ENCODE measurements around the gene MAPRE2.

DNA sequence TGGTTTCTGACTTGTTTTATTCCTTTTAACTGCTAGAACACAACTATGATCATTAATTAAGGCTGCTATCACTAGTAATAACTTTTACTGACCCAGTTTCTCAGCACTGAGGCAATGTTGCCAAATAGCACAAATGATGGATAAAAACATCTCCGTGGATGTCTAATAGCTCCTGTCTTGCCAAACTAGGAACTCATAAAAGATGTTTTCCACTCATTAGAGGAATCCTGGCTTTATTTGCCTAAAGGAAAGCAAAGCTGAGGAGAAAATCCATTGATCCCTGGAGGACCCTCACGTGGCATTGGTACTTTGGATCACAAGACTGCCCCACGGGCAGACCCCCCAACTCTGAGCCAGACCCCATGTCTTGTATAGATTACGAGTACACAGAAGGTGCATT lies 103.5 kb downstream of the MAPRE2 start:
- TF ChIP-seq, protein P1, sequence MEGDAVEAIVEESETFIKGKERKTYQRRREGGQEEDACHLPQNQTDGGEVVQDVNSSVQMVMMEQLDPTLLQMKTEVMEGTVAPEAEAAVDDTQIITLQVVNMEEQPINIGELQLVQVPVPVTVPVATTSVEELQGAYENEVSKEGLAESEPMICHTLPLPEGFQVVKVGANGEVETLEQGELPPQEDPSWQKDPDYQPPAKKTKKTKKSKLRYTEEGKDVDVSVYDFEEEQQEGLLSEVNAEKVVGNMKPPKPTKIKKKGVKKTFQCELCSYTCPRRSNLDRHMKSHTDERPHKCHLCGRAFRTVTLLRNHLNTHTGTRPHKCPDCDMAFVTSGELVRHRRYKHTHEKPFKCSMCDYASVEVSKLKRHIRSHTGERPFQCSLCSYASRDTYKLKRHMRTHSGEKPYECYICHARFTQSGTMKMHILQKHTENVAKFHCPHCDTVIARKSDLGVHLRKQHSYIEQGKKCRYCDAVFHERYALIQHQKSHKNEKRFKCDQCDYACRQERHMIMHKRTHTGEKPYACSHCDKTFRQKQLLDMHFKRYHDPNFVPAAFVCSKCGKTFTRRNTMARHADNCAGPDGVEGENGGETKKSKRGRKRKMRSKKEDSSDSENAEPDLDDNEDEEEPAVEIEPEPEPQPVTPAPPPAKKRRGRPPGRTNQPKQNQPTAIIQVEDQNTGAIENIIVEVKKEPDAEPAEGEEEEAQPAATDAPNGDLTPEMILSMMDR (IDR thresholded peaks at IDR 0.05) = no peak
- TF ChIP-seq POLR2A (IDR thresholded peaks at IDR 0.05) = no peak
